Fibroblast of villous mesenchyme (primary cell): ENCODE data around the gene SDC4. TPM values are rescaled to one million over a fixed set of nuclear protein-coding genes. Genes with fewer than 3 reads are reported as not detected.

Source experiments
- DNase-seq: peaks from one replicate; pipeline ENCODE4 v3.0.0-alpha.2; 2010; ENCODE audit warnings: low read depth
- H3K4me3 ChIP-seq: 2 replicates; pipeline ENCODE4 v1.5.1; 2011; ENCODE audit warnings: low read depth, mild to moderate bottlenecking, low read length
- CTCF ChIP-seq: IDR thresholded peaks from 2 replicates; pipeline ENCODE4 v1.5.1; 2012; ENCODE audit warnings: low read depth, mild to moderate bottlenecking, low read length; ENCODE audit not compliant: insufficient read depth
- total RNA-seq: library from RNA; depleted of rRNA; stranded (reverse); fragments of >200 nt; gene quantifications from 2 replicates; pipeline ENCODE4 v1.2.3, GENCODE V29; 2012

Gene SDC4
- total RNA-seq, 1 donor = 178 TPM

- no peak overlapping the region for H3K4me3 ChIP-seq
- no peak for TF ChIP-seq CTCF
- no peak for DNase-seq
These were observed 18.0 kb upstream of the SDC4 start for GRCh38 chr20:45366192-45366591.

GRCh38 chr20:45365444-45365970 lies 17.3 kb upstream of the SDC4 start:
- TF ChIP-seq CTCF = no peak

GRCh38 chr20:45363611-45364492 lies 15.6 kb upstream of the SDC4 start:
- peak overlapping the region; percentile 79 for H3K4me3 ChIP-seq
- TF ChIP-seq CTCF = no peak
- no peak for DNase-seq

More at GRCh38 chr20:45365444-45365970, 17.3 kb upstream of the SDC4 start:
- DNase-seq = no peak
- H3K4me3 ChIP-seq = no peak overlapping the region

GRCh38 chr20:45362804-45363610 lies 14.8 kb upstream of the SDC4 start, which contains the start of gene SYS1:
Gene SYS1, plus strand, starts transcription at chr20:45363156. Its CDS starts 376 bp downstream, at chr20:45363532.
- H3K4me3 ChIP-seq = peak within 1 kb of the TSS; percentile 79
- TF ChIP-seq CTCF = peak; percentile 75

GRCh38 chr20:45361793-45362192 lies 13.6 kb upstream of the SDC4 start:
- no peak for DNase-seq
- no peak overlapping the region for H3K4me3 ChIP-seq
- TF ChIP-seq CTCF = no peak

More at GRCh38 chr20:45362804-45363610, 14.8 kb upstream of the SDC4 start, which contains the start of gene SYS1:
- peak; percentile 99 for DNase-seq

GRCh38 chr20:45359406-45360148 lies 11.4 kb upstream of the SDC4 start:
- peak; percentile 95 for DNase-seq
- no peak overlapping the region for H3K4me3 ChIP-seq

More at GRCh38 chr20:45359406-45360148, 11.4 kb upstream of the SDC4 start:
- no peak for TF ChIP-seq CTCF
